HG03103 (cell line): ENCODE results near the gene POFUT2.

Experiments used
- ATAC-seq: cut with Tn5 transposase; IDR thresholded peaks from one replicate; pipeline ENCODE4 v1.9.1; 2021; ENCODE audit warnings: low read depth; ENCODE audit not compliant: unreplicated experiment

Gene POFUT2

DNA sequence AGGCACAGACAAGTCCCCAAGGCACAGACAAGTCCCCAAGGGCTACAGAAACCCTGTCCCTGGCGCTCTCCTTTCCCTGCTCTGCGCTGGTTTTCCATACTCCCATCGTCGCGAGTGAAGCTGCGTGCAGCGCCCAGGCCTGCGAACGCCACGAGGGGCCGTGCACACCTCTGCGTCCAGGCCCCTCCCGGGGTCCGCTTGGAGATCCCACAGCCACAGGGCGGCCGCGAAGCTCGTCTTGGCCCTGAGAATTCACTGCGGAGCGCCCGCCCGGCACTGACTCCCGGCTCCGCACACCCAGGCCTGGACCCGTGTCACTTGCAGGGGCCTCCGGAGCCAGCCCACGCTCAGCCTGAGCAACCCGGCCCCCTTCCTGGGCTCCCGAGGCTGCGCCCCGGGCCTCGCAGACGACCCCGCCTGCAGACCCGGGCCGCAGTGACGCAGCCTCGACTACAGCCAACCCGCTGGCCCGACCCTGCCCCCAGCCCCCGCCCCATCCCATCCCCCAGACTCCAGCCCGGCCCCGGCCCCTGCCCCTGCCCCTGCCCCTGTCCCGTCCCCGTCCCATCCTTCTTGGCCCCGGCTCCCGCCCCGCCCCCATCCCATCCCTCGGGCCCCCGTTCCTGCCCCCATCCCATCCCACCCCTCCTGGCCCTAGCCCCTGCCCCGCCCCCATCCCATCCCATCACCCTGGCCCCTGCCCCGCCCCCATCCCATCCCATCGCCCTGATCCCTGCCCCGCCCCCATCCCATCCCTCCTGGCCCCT lies 841 bp downstream of the POFUT2 start:
- no peak for ATAC-seq

GRCh38 chr21:45285266-45285931 lies 2.3 kb downstream of the POFUT2 start:
- ATAC-seq: no peak

DNA sequence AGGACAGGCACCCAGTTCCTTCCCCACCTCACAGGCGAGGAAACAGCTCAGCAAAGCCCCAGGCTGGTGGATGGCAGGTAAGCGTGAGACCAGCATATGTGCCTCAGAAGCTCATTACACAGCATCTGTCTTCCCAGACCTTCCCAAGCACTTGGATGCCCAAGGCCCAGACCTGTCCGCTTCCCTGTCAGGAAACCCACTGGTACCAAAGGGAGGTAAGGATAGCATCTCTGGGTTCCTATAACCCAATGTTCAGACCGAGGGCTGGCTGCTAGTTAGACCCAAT lies 3.3 kb downstream of the POFUT2 start:
- ATAC-seq: no peak

GRCh38 chr21:45283611-45284455 lies 3.9 kb downstream of the POFUT2 start:
- no peak for ATAC-seq

GRCh38 chr21:45283035-45283610 lies 4.6 kb downstream of the POFUT2 start:
- no peak for ATAC-seq

GRCh38 chr21:45282283-45283034 lies 5.2 kb downstream of the POFUT2 start:
- no peak for ATAC-seq

DNA sequence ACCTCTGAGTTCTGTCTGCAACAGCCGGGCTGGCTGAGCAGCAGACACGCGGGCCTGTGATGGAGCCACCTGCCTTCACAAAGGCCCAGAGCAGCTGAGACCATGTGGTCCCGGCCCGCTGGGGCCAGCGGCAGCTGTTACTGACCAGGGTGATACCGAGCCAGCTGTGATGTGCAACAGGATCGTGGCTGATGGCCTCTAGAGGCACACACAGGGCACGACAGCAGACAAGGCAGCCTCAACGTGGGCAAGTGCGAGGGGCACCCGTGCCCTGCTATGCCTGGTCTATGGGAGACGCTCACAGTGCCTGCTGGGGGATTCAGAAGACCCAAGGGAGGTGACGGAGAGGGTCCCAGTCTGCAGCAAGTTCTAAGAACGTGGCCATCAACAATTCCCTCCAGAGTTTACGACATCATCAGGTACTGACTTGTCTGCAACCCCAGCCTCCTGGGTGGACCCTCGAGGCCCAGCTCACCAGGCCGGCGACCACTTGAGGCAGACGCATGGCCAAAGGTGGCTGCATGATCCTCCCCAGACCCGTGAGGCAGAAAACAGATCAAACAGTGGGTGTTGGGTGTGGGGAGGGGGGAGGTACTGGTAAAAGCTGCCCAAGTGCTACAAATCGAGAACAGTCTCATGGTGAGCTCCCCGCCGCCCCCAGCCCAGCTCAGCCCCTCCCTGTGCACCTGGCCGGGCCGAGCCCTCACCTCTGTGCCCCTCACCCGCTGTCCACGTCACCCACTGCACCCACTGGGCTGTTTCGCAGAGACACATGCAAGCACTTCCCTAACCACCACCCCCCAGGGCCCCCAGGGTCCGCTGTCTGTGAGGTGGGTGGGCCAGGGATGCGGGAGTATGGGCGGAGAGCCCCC lies 6.0 kb downstream of the POFUT2 start:
- ATAC-seq: no peak

GRCh38 chr21:45280969-45281368 lies 6.7 kb downstream of the POFUT2 start:
- ATAC-seq: no peak

DNA sequence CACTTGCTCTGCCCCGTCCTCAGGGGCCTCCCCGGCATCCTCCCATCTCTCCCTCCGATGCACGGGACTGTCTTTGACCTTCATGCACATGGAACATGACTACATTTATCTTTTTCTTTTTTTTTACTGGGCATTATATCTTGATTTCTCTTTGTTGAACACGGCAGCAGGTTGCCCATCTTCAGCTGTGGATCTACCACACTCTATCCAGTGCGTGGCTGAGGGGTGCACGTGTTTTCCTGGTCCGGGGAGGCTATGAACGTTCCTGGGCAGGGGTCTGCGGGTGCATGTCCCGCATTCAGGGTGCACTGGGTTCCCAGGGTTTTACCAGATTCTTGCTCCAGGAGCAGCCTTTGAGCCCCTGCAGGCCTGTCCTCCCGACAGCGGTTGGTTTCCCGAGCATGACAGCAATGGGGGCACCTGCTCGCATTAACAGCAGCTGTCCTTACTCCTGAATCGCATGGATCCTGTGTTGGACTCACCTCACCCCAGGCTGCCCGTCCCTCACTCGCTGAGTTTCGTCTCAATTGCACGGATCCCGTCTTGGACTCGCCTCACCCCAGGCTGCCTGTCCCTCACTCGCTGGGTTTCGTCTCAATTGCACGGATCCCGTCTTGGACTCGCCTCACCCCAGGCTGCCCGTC lies 7.4 kb downstream of the POFUT2 start:
- no peak for ATAC-seq

GRCh38 chr21:45279446-45280177 lies 8.1 kb downstream of the POFUT2 start:
- ATAC-seq: no peak

- ATAC-seq: no peak
These were observed 9.4 kb downstream of the POFUT2 start for GRCh38 chr21:45278156-45278911.

DNA sequence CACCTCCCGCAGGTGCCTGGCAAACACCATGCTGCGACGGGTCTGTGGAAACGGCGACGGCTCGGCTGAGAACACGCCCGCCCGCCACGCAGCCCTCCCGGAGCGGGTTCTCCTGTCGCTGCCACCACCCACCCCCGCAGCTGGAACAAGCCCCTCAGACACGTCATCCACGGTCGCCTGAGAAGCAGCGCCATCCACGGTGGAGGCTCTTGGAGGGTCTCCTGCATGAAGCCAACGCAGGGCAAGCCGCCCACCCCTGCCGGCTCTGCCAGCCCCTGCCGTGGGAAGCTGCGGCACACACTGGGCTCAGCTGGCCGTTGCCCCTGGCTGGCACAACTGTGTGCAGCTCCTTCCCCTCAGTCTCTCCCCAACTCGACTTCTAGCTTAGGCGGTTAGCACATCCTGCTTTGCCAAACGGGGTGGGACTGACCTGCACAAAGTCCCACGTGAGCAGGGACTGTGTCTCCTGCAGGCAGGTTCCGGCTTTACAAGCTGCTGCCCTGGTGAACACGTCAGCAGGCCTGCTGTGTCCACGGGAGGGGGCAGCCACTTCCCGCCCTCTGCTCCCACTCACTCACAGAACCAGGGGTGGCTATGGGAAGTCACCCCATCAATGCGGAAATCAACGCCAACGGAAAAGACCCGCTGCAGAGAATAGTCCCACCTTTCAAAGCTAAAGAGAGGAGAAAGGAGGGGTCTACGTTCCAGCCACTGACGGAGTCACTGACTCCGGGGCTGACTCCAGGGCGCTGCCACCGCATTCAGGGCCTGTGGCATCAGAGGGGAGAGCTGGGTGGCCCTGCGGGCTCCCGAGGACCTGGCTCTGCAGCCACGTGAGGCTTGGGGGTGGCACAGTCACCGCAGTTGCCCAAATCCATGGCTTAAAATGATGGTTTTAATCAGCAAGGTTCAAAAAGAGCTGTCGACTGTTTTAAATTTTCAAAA lies 10.3 kb downstream of the POFUT2 start:
- ATAC-seq: no peak

- no peak for ATAC-seq
These were observed 11.1 kb downstream of the POFUT2 start for GRCh38 chr21:45276596-45276995.

DNA sequence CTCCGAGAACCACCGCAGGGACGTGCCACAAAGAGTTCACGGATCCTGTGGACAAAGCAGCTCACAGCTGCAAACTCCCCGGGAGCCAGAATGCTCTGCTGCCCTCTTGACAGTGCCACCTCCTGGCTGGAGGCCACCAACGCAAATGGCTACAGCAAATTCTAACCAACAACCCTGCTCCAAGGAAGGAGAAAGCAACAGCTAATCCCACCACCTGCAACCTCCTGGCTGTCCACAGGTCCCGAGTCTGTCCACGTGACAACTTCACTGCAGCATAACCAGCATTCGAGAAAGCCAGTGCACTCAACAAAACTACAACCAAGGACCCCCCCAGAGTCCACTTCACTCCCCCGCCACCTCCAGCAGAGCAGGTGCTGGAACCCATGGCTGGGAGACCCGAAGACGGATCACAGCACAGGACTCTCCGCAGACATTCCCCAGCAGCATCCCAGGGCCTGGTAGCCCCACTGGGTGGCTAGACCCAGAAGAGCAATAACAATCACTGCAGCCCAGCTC lies 17.3 kb downstream of the POFUT2 start:
- no peak for ATAC-seq

DNA sequence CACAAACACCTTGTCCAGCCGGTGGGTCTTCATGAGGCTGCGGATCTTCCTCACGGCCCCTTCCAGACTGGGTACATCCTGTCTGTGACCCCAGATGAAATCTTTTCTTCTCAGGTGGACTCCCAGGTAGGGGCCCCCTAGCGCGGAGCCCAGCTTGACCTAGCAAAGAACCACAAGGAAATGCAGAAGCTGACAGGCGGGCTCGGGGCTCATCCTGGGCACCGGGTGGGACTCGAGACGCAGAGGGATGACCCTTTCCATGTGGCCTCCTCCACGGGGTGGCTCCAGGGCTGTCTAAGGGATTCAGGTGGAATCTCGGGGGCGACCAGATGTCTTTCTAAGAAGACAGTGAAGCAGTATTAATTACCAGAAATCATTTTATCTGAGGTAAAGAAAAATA lies 17.8 kb downstream of the POFUT2 start:
- no peak for ATAC-seq

- no peak for ATAC-seq
These were observed 20.3 kb downstream of the POFUT2 start for GRCh38 chr21:45267390-45267760.
